HEK293 (cell line): Measurements from ENCODE around the gene KYAT1.

Source experiments
- CTCF ChIA-PET: fragments of 350-600 bp; formaldehyde crosslinking; extraction: SDS; loops from one replicate; lab custom pipeline; 2021; ENCODE audit warnings: antibody characterized with exemption; lab: Yijun Ruan, JAX
- POLR2A ChIA-PET: fragments of 300-600 bp; formaldehyde crosslinking; extraction: SDS; loops from one replicate; lab custom pipeline; 2020; ENCODE audit warnings: antibody characterized with exemption, inconsistent platforms; lab: Yijun Ruan, JAX
- H3K27ac ChIP-seq: fragments of 200-500 bp; sonication (Bioruptor generic); 2 replicates; pipeline ENCODE4 v1.5.1; 2014; ENCODE audit warnings: low read depth, low read length, control low read depth, inconsistent platforms; ENCODE audit errors: extremely low read depth
- H3K36me3 ChIP-seq, 2 experiments: fragments of 200-500 bp in 1 of 2; sonication (Bioruptor generic) in 1 of 2; 1 replicate in 1 of 2; 2 replicates in 1 of 2; pipeline ENCODE4 v1.5.1; 2014 to 2017; ENCODE audit warnings: inconsistent platforms in 2 of 2, low read length in 2 of 2; ENCODE audit not compliant: control insufficient read depth in 2 of 2, insufficient read depth in 1 of 2
- H3K4me1 ChIP-seq: fragments of 200-500 bp; sonication (Bioruptor generic); 2 replicates; pipeline ENCODE4 v1.5.1; 2014; ENCODE audit warnings: mild to moderate bottlenecking, low read length, inconsistent platforms; ENCODE audit not compliant: control insufficient read depth, insufficient read depth
- H3K4me3 ChIP-seq: 2 replicates; pipeline ENCODE4 v1.5.1; 2011; ENCODE audit warnings: low read depth, mild to moderate bottlenecking, control low read depth, low read length, moderate library complexity
- H3K9me3 ChIP-seq: fragments of 200-500 bp; sonication (Bioruptor generic); 2 replicates; pipeline ENCODE4 v1.5.1; 2014; ENCODE audit warnings: low read depth, low read length, inconsistent platforms; ENCODE audit not compliant: control insufficient read depth, insufficient read depth
- GLIS1 ChIP-seq: fragments of 450-650 bp; formaldehyde crosslinking; IDR thresholded peaks from 2 replicates; pipeline ENCODE4 v1.5.1; 2016; ENCODE audit warnings: missing biosample characterization, missing genetic modification characterization
- GLIS2 ChIP-seq: fragments of 450-650 bp; formaldehyde crosslinking; IDR thresholded peaks from 2 replicates; pipeline ENCODE4 v1.5.1; 2016; ENCODE audit warnings: missing biosample characterization, missing genetic modification characterization
- MEIS1 ChIP-seq: sonication (generic); formaldehyde crosslinking; IDR thresholded peaks from 2 replicates; pipeline ENCODE4 v1.8.1; 2022; ENCODE audit warnings: missing genetic modification reagents, mild to moderate bottlenecking, borderline replicate concordance
- SCRT1 ChIP-seq: fragments of 450-650 bp; formaldehyde crosslinking; IDR thresholded peaks from 2 replicates; pipeline ENCODE4 v1.5.1; 2016; ENCODE audit warnings: missing biosample characterization, missing genetic modification characterization, borderline replicate concordance
- SCRT2 ChIP-seq: fragments of 450-650 bp; formaldehyde crosslinking; IDR thresholded peaks from 2 replicates; pipeline ENCODE4 v1.5.1; 2016; ENCODE audit warnings: missing biosample characterization, missing genetic modification characterization
- SP7 ChIP-seq: fragments of 450-650 bp; formaldehyde crosslinking; IDR thresholded peaks from 2 replicates; pipeline ENCODE4 v1.5.1; 2016; ENCODE audit warnings: missing biosample characterization, missing genetic modification characterization
- YY1 ChIP-seq: fragments of 450-650 bp; formaldehyde crosslinking; IDR thresholded peaks from 2 replicates; pipeline ENCODE4 v1.5.1; 2018; ENCODE audit warnings: missing biosample characterization, missing genetic modification characterization
- ZBTB1 ChIP-seq: fragments of 450-650 bp; formaldehyde crosslinking; IDR thresholded peaks from 2 replicates; pipeline ENCODE4 v1.5.1; 2016; ENCODE audit warnings: missing biosample characterization, missing genetic modification characterization
- ZBTB17 ChIP-seq: fragments of 450-650 bp; formaldehyde crosslinking; IDR thresholded peaks from 2 replicates; pipeline ENCODE4 v1.5.1; 2016; ENCODE audit warnings: missing biosample characterization, missing genetic modification characterization
- ZNF133 ChIP-seq: fragments of 450-650 bp; formaldehyde crosslinking; IDR thresholded peaks from 2 replicates; pipeline ENCODE4 v1.5.1; 2016; ENCODE audit warnings: missing biosample characterization, missing genetic modification characterization
- ZNF239 ChIP-seq: fragments of 450-650 bp; formaldehyde crosslinking; IDR thresholded peaks from 2 replicates; pipeline ENCODE4 v1.5.1; 2016; ENCODE audit warnings: missing biosample characterization, missing genetic modification characterization
- ZNF324 ChIP-seq: fragments of 450-650 bp; formaldehyde crosslinking; IDR thresholded peaks from 2 replicates; pipeline ENCODE4 v1.5.1; 2016; ENCODE audit warnings: missing biosample characterization, missing genetic modification characterization
- ZNF335 ChIP-seq: fragments of 450-650 bp; formaldehyde crosslinking; conservative IDR thresholded peaks from 2 replicates; pipeline ENCODE4 v1.5.1; 2016; ENCODE audit warnings: missing biosample characterization, missing genetic modification characterization
- ZNF362 ChIP-seq: fragments of 450-650 bp; formaldehyde crosslinking; IDR thresholded peaks from 2 replicates; pipeline ENCODE4 v1.5.1; 2016; ENCODE audit warnings: missing biosample characterization, missing genetic modification characterization
- ZNF391 ChIP-seq: fragments of 450-650 bp; formaldehyde crosslinking; IDR thresholded peaks from 2 replicates; pipeline ENCODE4 v1.5.1; 2016; ENCODE audit warnings: low read depth, missing biosample characterization, missing genetic modification characterization, borderline replicate concordance
- ZNF561 ChIP-seq: fragments of 450-650 bp; IDR thresholded peaks from 2 replicates; pipeline ENCODE4 v1.5.1; 2018; ENCODE audit warnings: missing biosample characterization, missing genetic modification characterization, borderline replicate concordance
- ZNF600 ChIP-seq: fragments of 450-650 bp; formaldehyde crosslinking; IDR thresholded peaks from 2 replicates; pipeline ENCODE4 v1.5.1; 2016; ENCODE audit warnings: missing biosample characterization, missing genetic modification characterization
- ZNF658 ChIP-seq: fragments of 450-650 bp; formaldehyde crosslinking; IDR thresholded peaks from 2 replicates; pipeline ENCODE4; 2016; ENCODE audit warnings: missing biosample characterization, missing genetic modification characterization
- ZNF785 ChIP-seq: fragments of 450-650 bp; formaldehyde crosslinking; IDR thresholded peaks from 2 replicates; pipeline ENCODE4 v1.5.1; 2016; ENCODE audit warnings: missing biosample characterization, missing genetic modification characterization
- ZNF837 ChIP-seq: fragments of 450-650 bp; formaldehyde crosslinking; IDR thresholded peaks from 2 replicates; pipeline ENCODE4 v1.5.1; 2016; ENCODE audit warnings: missing biosample characterization, missing genetic modification characterization
- ZSCAN30 ChIP-seq: fragments of 450-650 bp; IDR thresholded peaks from 2 replicates; pipeline ENCODE4 v1.5.1; 2018; ENCODE audit warnings: missing biosample characterization, mild to moderate bottlenecking, missing genetic modification characterization, moderate library complexity
- ZXDB ChIP-seq: fragments of 450-650 bp; formaldehyde crosslinking; IDR thresholded peaks from 2 replicates; pipeline ENCODE4 v1.5.1; 2016; ENCODE audit warnings: missing biosample characterization, missing genetic modification characterization
- TF ChIP-seq, protein P1 (sequence below): fragments of 450-650 bp; formaldehyde crosslinking; IDR thresholded peaks from 2 replicates; pipeline ENCODE4 v1.5.1; 2017; ENCODE audit warnings: missing biosample characterization, mild to moderate bottlenecking, missing genetic modification characterization, moderate library complexity
- TF ChIP-seq, protein P2 (sequence below): fragments of 450-650 bp; formaldehyde crosslinking; IDR thresholded peaks from 2 replicates; pipeline ENCODE4 v1.5.1; 2016; ENCODE audit warnings: missing biosample characterization, missing genetic modification characterization
- TF ChIP-seq, protein P3 (sequence below): fragments of 450-650 bp; formaldehyde crosslinking; IDR thresholded peaks from 2 replicates; pipeline ENCODE4 v1.5.1; 2017; ENCODE audit warnings: missing biosample characterization, missing genetic modification characterization
- TF ChIP-seq, protein P4 (sequence below): fragments of 450-650 bp; formaldehyde crosslinking; IDR thresholded peaks from 2 replicates; pipeline ENCODE4 v1.5.1; 2016; ENCODE audit warnings: missing biosample characterization, missing genetic modification characterization

Gene KYAT1

GRCh38 chr9:128829477-128830251 lies 52.1 kb downstream of the KYAT1 start, which contains the start of gene SPOUT1:
SPOUT1 (minus strand) TSS chr9:128829794; CDS start chr9:128829780, 14 bp downstream.
- H3K27ac ChIP-seq = peak within 1 kb of the TSS; percentile 63; the same call in 1 of the 2 replicates
- no peaks in the 10 kb centered on the region for H3K9me3 ChIP-seq
- peak within 1 kb of the TSS; percentile 86 for H3K4me3 ChIP-seq
- ChIA-PET CTCF (interaction anchor here (0.7 to 1.3 kb wide), 5 partner anchors 10 to 99 kb away, joined by 3 to 7 read pairs (median 3); partner anchors contain the start of gene ENDOG), POLR2A (interaction anchor here (0.6 to 5.4 kb wide), 17 partner anchors 9 to 1188 kb away, joined by 3 to 94 read pairs (median 4); partner anchors contain the start of genes ENDOG, GOLGA2, KYAT1 and SWI5)
- peaks cover 8 to 43% of the 10 kb centered on the region in 2 experiments; a peak in 2 of 3 replicates for H3K36me3 ChIP-seq
- H3K4me1 ChIP-seq = no peaks in the 10 kb centered on the region
- TF ChIP-seq ZNF837 (tag by site-specific recombination) = no peak
- TF ChIP-seq, protein P1, sequence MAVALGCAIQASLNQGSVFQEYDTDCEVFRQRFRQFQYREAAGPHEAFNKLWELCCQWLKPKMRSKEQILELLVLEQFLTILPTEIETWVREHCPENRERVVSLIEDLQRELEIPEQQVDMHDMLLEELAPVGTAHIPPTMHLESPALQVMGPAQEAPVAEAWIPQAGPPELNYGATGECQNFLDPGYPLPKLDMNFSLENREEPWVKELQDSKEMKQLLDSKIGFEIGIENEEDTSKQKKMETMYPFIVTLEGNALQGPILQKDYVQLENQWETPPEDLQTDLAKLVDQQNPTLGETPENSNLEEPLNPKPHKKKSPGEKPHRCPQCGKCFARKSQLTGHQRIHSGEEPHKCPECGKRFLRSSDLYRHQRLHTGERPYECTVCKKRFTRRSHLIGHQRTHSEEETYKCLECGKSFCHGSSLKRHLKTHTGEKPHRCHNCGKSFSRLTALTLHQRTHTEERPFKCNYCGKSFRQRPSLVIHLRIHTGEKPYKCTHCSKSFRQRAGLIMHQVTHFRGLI (tag by site-specific recombination) = peak; percentile 99
- TF ChIP-seq ZBTB1 (tag by site-specific recombination) = no peak
- TF ChIP-seq ZNF133 (tag by site-specific recombination) = no peak
- TF ChIP-seq ZNF600 (tag by site-specific recombination) = peak; percentile 87
- 0 out of 2 replicates have a peak, but pooled peaks have one; percentile 9 for TF ChIP-seq SCRT2 (tag by site-specific recombination)
- TF ChIP-seq YY1 (tag by site-specific recombination) = peak; percentile 91
- TF ChIP-seq ZNF658 = no peak
- 0 out of 2 replicates have a peak, but pooled peaks have one; percentile 22 for TF ChIP-seq SCRT1 (tag by site-specific recombination)
- TF ChIP-seq ZNF561 (tag by site-specific recombination) = no peak; the same call in 1 of the 2 replicates
- TF ChIP-seq, protein P2, sequence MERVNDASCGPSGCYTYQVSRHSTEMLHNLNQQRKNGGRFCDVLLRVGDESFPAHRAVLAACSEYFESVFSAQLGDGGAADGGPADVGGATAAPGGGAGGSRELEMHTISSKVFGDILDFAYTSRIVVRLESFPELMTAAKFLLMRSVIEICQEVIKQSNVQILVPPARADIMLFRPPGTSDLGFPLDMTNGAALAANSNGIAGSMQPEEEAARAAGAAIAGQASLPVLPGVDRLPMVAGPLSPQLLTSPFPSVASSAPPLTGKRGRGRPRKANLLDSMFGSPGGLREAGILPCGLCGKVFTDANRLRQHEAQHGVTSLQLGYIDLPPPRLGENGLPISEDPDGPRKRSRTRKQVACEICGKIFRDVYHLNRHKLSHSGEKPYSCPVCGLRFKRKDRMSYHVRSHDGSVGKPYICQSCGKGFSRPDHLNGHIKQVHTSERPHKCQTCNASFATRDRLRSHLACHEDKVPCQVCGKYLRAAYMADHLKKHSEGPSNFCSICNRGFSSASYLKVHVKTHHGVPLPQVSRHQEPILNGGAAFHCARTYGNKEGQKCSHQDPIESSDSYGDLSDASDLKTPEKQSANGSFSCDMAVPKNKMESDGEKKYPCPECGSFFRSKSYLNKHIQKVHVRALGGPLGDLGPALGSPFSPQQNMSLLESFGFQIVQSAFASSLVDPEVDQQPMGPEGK (tag by site-specific recombination) = peak; percentile 95
- TF ChIP-seq SP7 (tag by site-specific recombination) = peak; percentile 65
- peak; percentile 89 for TF ChIP-seq GLIS2
- TF ChIP-seq ZNF335 (tag by site-specific recombination) = peak; percentile 87
- TF ChIP-seq ZXDB (tag by site-specific recombination) = peak; percentile 99
- TF ChIP-seq, protein P3, sequence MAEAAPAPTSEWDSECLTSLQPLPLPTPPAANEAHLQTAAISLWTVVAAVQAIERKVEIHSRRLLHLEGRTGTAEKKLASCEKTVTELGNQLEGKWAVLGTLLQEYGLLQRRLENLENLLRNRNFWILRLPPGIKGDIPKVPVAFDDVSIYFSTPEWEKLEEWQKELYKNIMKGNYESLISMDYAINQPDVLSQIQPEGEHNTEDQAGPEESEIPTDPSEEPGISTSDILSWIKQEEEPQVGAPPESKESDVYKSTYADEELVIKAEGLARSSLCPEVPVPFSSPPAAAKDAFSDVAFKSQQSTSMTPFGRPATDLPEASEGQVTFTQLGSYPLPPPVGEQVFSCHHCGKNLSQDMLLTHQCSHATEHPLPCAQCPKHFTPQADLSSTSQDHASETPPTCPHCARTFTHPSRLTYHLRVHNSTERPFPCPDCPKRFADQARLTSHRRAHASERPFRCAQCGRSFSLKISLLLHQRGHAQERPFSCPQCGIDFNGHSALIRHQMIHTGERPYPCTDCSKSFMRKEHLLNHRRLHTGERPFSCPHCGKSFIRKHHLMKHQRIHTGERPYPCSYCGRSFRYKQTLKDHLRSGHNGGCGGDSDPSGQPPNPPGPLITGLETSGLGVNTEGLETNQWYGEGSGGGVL (tag by site-specific recombination) = no peak
- TF ChIP-seq MEIS1 = no peak
- TF ChIP-seq GLIS1 (tag by site-specific recombination) = peak; percentile 69
- TF ChIP-seq ZNF785 = no peak
- peak; percentile 84 for TF ChIP-seq ZSCAN30 (tag by site-specific recombination)
- TF ChIP-seq ZNF391 (tag by site-specific recombination) = peak; percentile 75; the same call in 1 of the 2 replicates
- TF ChIP-seq ZNF239 = no peak
- TF ChIP-seq ZNF324 (tag by site-specific recombination) = peak; percentile 74; the same call in 1 of the 2 replicates
- no peak for TF ChIP-seq ZNF362 (tag by site-specific recombination)
- TF ChIP-seq, protein P4, sequence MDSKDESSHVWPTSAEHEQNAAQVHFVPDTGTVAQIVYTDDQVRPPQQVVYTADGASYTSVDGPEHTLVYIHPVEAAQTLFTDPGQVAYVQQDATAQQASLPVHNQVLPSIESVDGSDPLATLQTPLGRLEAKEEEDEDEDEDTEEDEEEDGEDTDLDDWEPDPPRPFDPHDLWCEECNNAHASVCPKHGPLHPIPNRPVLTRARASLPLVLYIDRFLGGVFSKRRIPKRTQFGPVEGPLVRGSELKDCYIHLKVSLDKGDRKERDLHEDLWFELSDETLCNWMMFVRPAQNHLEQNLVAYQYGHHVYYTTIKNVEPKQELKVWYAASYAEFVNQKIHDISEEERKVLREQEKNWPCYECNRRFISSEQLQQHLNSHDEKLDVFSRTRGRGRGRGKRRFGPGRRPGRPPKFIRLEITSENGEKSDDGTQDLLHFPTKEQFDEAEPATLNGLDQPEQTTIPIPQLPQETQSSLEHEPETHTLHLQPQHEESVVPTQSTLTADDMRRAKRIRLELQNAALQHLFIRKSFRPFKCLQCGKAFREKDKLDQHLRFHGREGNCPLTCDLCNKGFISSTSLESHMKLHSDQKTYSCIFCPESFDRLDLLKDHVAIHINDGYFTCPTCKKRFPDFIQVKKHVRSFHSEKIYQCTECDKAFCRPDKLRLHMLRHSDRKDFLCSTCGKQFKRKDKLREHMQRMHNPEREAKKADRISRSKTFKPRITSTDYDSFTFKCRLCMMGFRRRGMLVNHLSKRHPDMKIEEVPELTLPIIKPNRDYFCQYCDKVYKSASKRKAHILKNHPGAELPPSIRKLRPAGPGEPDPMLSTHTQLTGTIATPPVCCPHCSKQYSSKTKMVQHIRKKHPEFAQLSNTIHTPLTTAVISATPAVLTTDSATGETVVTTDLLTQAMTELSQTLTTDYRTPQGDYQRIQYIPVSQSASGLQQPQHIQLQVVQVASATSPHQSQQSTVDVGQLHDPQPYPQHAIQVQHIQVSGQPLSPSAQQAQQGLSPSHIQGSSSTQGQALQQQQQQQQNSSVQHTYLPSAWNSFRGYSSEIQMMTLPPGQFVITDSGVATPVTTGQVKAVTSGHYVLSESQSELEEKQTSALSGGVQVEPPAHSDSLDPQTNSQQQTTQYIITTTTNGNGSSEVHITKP (tag by site-specific recombination) = 0 out of 2 replicates have a peak, but pooled peaks have one; percentile 21
- peak; percentile 47 for TF ChIP-seq ZBTB17 (tag by site-specific recombination)
